IMR-90 (cell line): Measurements from ENCODE around the gene EPO. TPM values are rescaled to one million over a fixed set of nuclear protein-coding genes. Genes with fewer than 3 reads are reported as not detected.

ENCODE experiments used
- ATAC-seq: fragments of 200-7000 bp; cut with Tn5 transposase; 2 replicates; pipeline ENCODE4 v1.9.1; 2020; ENCODE audit warnings: low read depth, mild to moderate bottlenecking, moderate library complexity
- BruUV-seq: library from RNA; stranded (reverse); fragments of 400-500 nt; replicated peaks from 2 replicates; lab custom pipeline; 2021; lab: Mats Ljungman, UMichigan
- CTCF ChIA-PET: fragments of 300-600 bp; formaldehyde crosslinking; extraction: SDS; loops from one replicate; lab custom pipeline; 2021; ENCODE audit warnings: antibody characterized with exemption; lab: Yijun Ruan, JAX
- POLR2A ChIA-PET: fragments of 300-600 bp; sonication (Branson Sonifier 250); formaldehyde crosslinking; loops from one replicate; lab custom pipeline; 2022; ENCODE audit warnings: antibody characterized with exemption; ENCODE audit not compliant: unreplicated experiment; lab: Charles Lee
- DNase-seq: peaks from one replicate; pipeline ENCODE4 v3.0.0; 2013
- H2AFZ ChIP-seq: replicated peaks from 2 replicates; pipeline ENCODE3; 2013; ENCODE audit warnings: low read length, mild to moderate bottlenecking; ENCODE audit not compliant: poor library complexity
- H2AK5ac ChIP-seq: 2 replicates; pipeline ENCODE4 v1.6.1; 2013; ENCODE audit warnings: low read depth, low read length, inconsistent platforms
- H2AK9ac ChIP-seq: replicated peaks from 2 replicates; pipeline ENCODE3; 2013; ENCODE audit warnings: mild to moderate bottlenecking, low read depth, low read length, moderate library complexity; ENCODE audit not compliant: poor library complexity
- H2BK120ac ChIP-seq: 2 replicates; pipeline ENCODE4 v1.6.1; 2013; ENCODE audit warnings: low read depth, low read length, inconsistent platforms
- H2BK15ac ChIP-seq: 3 replicates; pipeline ENCODE4 v1.6.1; 2013; ENCODE audit warnings: low read depth, low read length, inconsistent platforms
- H2BK20ac ChIP-seq: 2 replicates; pipeline ENCODE4 v1.6.1; 2013; ENCODE audit warnings: low read depth, mild to moderate bottlenecking, inconsistent platforms, low read length, moderate library complexity
- H2BK5ac ChIP-seq: 2 replicates; pipeline ENCODE4 v1.6.1; 2013; ENCODE audit warnings: mild to moderate bottlenecking, low read depth, low read length, inconsistent platforms; ENCODE audit not compliant: poor library complexity, severe bottlenecking
- H3K14ac ChIP-seq: replicated peaks from 2 replicates; pipeline ENCODE4 v1.6.1; 2013; ENCODE audit warnings: low read depth, low read length, inconsistent platforms
- H3K18ac ChIP-seq: 2 replicates; pipeline ENCODE4 v1.6.1; 2013; ENCODE audit warnings: low read depth, low read length, control low read depth
- H3K23ac ChIP-seq: 2 replicates; pipeline ENCODE4 v1.6.1; 2013; ENCODE audit warnings: low read depth, low read length, inconsistent platforms
- H3K27ac ChIP-seq: 2 replicates; pipeline ENCODE4 v1.5.1; 2013; ENCODE audit warnings: mild to moderate bottlenecking, control low read depth, low read length; ENCODE audit not compliant: insufficient read depth
- H3K27me3 ChIP-seq: 2 replicates; pipeline ENCODE4 v1.6.1; 2013; ENCODE audit warnings: low read length; ENCODE audit not compliant: control insufficient read depth, insufficient read depth
- H3K36me3 ChIP-seq: 2 replicates; pipeline ENCODE4 v1.6.1; 2013; ENCODE audit warnings: low read length, mixed read lengths; ENCODE audit not compliant: control insufficient read depth, insufficient read depth
- H3K4ac ChIP-seq: 2 replicates; pipeline ENCODE4 v1.6.1; 2013; ENCODE audit warnings: low read depth, low read length, inconsistent platforms
- H3K4me1 ChIP-seq: 2 replicates; pipeline ENCODE4 v1.6.1; 2013; ENCODE audit warnings: low read length, mixed read lengths; ENCODE audit not compliant: control insufficient read depth, insufficient read depth
- H3K4me2 ChIP-seq: 2 replicates; pipeline ENCODE4 v1.6.1; 2013; ENCODE audit warnings: low read depth, mild to moderate bottlenecking, control low read depth, low read length, moderate library complexity
- H3K4me3 ChIP-seq: 2 replicates; pipeline ENCODE4 v1.5.1; 2013; ENCODE audit warnings: low read depth, mild to moderate bottlenecking, control low read depth, low read length, moderate library complexity; ENCODE audit not compliant: insufficient read depth
- H3K56ac ChIP-seq: 2 replicates; pipeline ENCODE4 v1.6.1; 2013; ENCODE audit warnings: low read length, inconsistent platforms; ENCODE audit not compliant: insufficient read depth; ENCODE audit errors: extremely low read depth
- H3K79me1 ChIP-seq, 2 experiments: 2 replicates each; pipeline ENCODE4 v1.6.1; 2013; ENCODE audit warnings: low read length in 2 of 2, inconsistent platforms in 1 of 2, low read depth in 1 of 2
- H3K9ac ChIP-seq: 2 replicates; pipeline ENCODE4 v1.6.1; 2013; ENCODE audit warnings: low read depth, low read length, control low read depth
- H3K9me1 ChIP-seq: 2 replicates; pipeline ENCODE4 v1.6.1; 2013; ENCODE audit warnings: low read length, inconsistent platforms; ENCODE audit not compliant: insufficient read depth
- H3K9me3 ChIP-seq: 2 replicates; pipeline ENCODE4 v1.6.1; 2013; ENCODE audit warnings: low read length; ENCODE audit not compliant: control insufficient read depth, insufficient read depth
- H4K20me1 ChIP-seq: 2 replicates; pipeline ENCODE4 v1.6.1; 2013; ENCODE audit warnings: low read length, inconsistent platforms; ENCODE audit not compliant: insufficient read depth
- H4K5ac ChIP-seq: 2 replicates; pipeline ENCODE4 v1.6.1; 2013; ENCODE audit warnings: mild to moderate bottlenecking, low read depth, low read length, control low read depth
- H4K8ac ChIP-seq, 2 experiments: 2 replicates each; pipeline ENCODE4 v1.6.1; 2013; ENCODE audit warnings: low read depth in 2 of 2, low read length in 2 of 2, control low read depth in 1 of 2, inconsistent platforms in 1 of 2
- H4K91ac ChIP-seq: 2 replicates; pipeline ENCODE4 v1.6.1; 2013; ENCODE audit warnings: low read depth, low read length, inconsistent platforms; ENCODE audit not compliant: insufficient read depth
- BHLHE40 ChIP-seq: fragments of 150-350 bp; IDR thresholded peaks from 2 replicates; pipeline ENCODE4 v1.6.1; 2016; ENCODE audit warnings: mild to moderate bottlenecking, low read depth, low read length
- CEBPB ChIP-seq: IDR thresholded peaks from 2 replicates; pipeline ENCODE4 v1.6.1; 2012; ENCODE audit warnings: low read depth, low read length, improper control_type of control experiment
- CHD1 ChIP-seq: IDR thresholded peaks from 2 replicates; pipeline ENCODE4 v1.6.1; 2012; ENCODE audit warnings: low read depth, low read length, improper control_type of control experiment
- CTCF ChIP-seq: conservative IDR thresholded peaks from 2 replicates; pipeline ENCODE4 v1.5.1; 2012; ENCODE audit warnings: mild to moderate bottlenecking, low read depth, low read length, improper control_type of control experiment
- ELK1 ChIP-seq: fragments of 150-350 bp; IDR thresholded peaks from 2 replicates; pipeline ENCODE4 v1.6.1; 2016; ENCODE audit warnings: low read depth, mild to moderate bottlenecking, low read length, moderate library complexity, borderline replicate concordance
- FOS ChIP-seq: fragments of 150-350 bp; IDR thresholded peaks from 2 replicates; pipeline ENCODE4 v1.6.1; 2016; ENCODE audit warnings: low read depth, low read length
- MAZ ChIP-seq: IDR thresholded peaks from 2 replicates; pipeline ENCODE4 v1.6.1; 2012; ENCODE audit warnings: low read depth, mild to moderate bottlenecking, low read length, improper control_type of control experiment, moderate library complexity, borderline replicate concordance
- MXI1 ChIP-seq: IDR thresholded peaks from 2 replicates; pipeline ENCODE4 v1.6.1; 2012; ENCODE audit warnings: low read depth, mild to moderate bottlenecking, low read length, moderate library complexity, borderline replicate concordance
- POLR2A ChIP-seq: IDR thresholded peaks from 2 replicates; pipeline ENCODE4 v1.6.1; 2012; ENCODE audit warnings: mild to moderate bottlenecking, low read depth, low read length
- RAD21 ChIP-seq: IDR thresholded peaks from 2 replicates; pipeline ENCODE4 v1.6.1; 2012; ENCODE audit warnings: low read length, improper control_type of control experiment
- RCOR1 ChIP-seq: IDR thresholded peaks from 2 replicates; pipeline ENCODE4 v1.6.1; 2012; ENCODE audit warnings: mild to moderate bottlenecking, low read length, improper control_type of control experiment; ENCODE audit not compliant: insufficient replicate concordance
- RFX5 ChIP-seq: IDR thresholded peaks from 2 replicates; pipeline ENCODE4 v1.8.0; 2012; ENCODE audit warnings: low read depth, mild to moderate bottlenecking, low read length, moderate library complexity
- SMC3 ChIP-seq: fragments of 150-350 bp; IDR thresholded peaks from 2 replicates; pipeline ENCODE4 v1.6.1; 2016; ENCODE audit warnings: low read depth, mild to moderate bottlenecking, antibody characterized with exemption, low read length, moderate library complexity
- USF2 ChIP-seq: fragments of 150-350 bp; IDR thresholded peaks from 2 replicates; pipeline ENCODE4 v1.6.1; 2017; ENCODE audit warnings: mild to moderate bottlenecking, antibody characterized with exemption, low read length, low read depth
- WGBS, 2 experiments: methylation state at CpG; one replicate each; pipeline versions ENCODE4 v1.1.5 to v1.1.7; 2013; ENCODE audit warnings: missing lambda C conversion rate in 2 of 2; ENCODE audit not compliant: insufficient read length in 1 of 2; ENCODE audit errors: extremely low coverage in 2 of 2; 5-methylcytosine and 5-hydroxymethylcytosine counted together
- dilution Hi-C: fragments of 300-500 bp; cut with HindIII; formaldehyde crosslinking; loops from one replicate; pipeline ENCODE4 v1.14.3; 2018; ENCODE audit warnings: low sequenced_read_pairs; ENCODE audit not compliant: unreplicated experiment
- in situ Hi-C: fragments of 300-500 bp; cut with MboI; formaldehyde crosslinking; loops from 3 replicates; pipeline ENCODE4 v1.14.3; 2019; ENCODE audit warnings: low sequenced_read_pairs, inconsistent platforms, mixed read lengths
- intact Hi-C: fragments of 100-400 bp; cut with micrococcal nuclease; formaldehyde crosslinking; loops from 2 replicates; pipeline ENCODE4 v1.10.0; 2022
- polyA plus RNA-seq, 3 experiments: library from polyadenylated mRNA; depleted of rRNA; stranded (reverse); fragments of >200 nt; gene quantifications; 2 replicates each; pipeline ENCODE4 v1.2.3, GENCODE V29; 2012; ENCODE audit warnings: low replicate concordance in 1 of 3
- total RNA-seq: library from RNA; depleted of rRNA; stranded (reverse); fragments of >200 nt; gene quantifications from 2 replicates; pipeline ENCODE4 v1.2.3, GENCODE V29; 2012

The EPO gene
- total and polyA plus RNA-seq, 2 of the 4 experiments (the other 2 are of a cell fraction): not detected

GRCh38 chr7:100676501-100677306 is 43.6 kb upstream of the EPO start:
- peak overlapping the region; percentile 84 for H3K27ac ChIP-seq
- H3K79me1 ChIP-seq: peaks cover 13 to 50% of the 10 kb centered on the region in 2 experiments
- ATAC-seq: no peak
- ChIA-PET POLR2A (interaction anchor here (0.5 to 0.6 kb wide), 2 partner anchors 11 to 116 kb away, joined by 7 to 19 read pairs; no protein-coding TSS in a partner anchor), CTCF (interaction anchor here (1.5 kb wide), 1 partner anchor 15 kb away, joined by 5 read pairs; no protein-coding TSS in a partner anchor)
- peaks cover 51% of the 10 kb centered on the region for H4K20me1 ChIP-seq
- H3K36me3 ChIP-seq: peaks cover 46% of the 10 kb centered on the region
- H2BK20ac ChIP-seq: no peak overlapping the region
- DNase-seq: no peak
- H3K14ac ChIP-seq: no peak overlapping the region
- dilution Hi-C loops: no loop called here
- H3K9me1 ChIP-seq: no peaks in the 10 kb centered on the region
- H3K4me1 ChIP-seq: peaks cover 4% of the 10 kb centered on the region
- no peak overlapping the region for H2BK15ac ChIP-seq
- H2AFZ ChIP-seq: no peak overlapping the region
- no peaks in the 10 kb centered on the region for H3K9me3 ChIP-seq
- no peaks in the 10 kb centered on the region for H3K27me3 ChIP-seq
- BruUV-seq: no TSS peak
- intact Hi-C loops: no loop called here
- in situ Hi-C loops: loop anchor here (10.0 kb wide), 1 partner anchor 202 kb away; the partner anchor contains the start of gene TSC22D4
- H2BK120ac ChIP-seq: no peak overlapping the region
- H3K4me3 ChIP-seq: peak overlapping the region; percentile 85; the same call in 1 of the 2 replicates
- WGBS, 2 experiments: 87% methylated on average over 19 of the region's 23 CpGs; no CpG with 5 or more reads in 1 of the 2 experiments
- H4K8ac ChIP-seq: no peak overlapping the region
- H3K23ac ChIP-seq: no peak overlapping the region; the same call in 1 of the 2 replicates
- no peak overlapping the region for H2AK9ac ChIP-seq
- H3K4ac ChIP-seq: no peak overlapping the region
- H3K9ac ChIP-seq: peak overlapping the region; percentile 83
- no peak overlapping the region for H3K56ac ChIP-seq
- peak overlapping the region; percentile 75; the same call in 1 of the 2 replicates for H3K4me2 ChIP-seq
- peak overlapping the region; percentile 64; the same call in 1 of the 2 replicates for H2AK5ac ChIP-seq
- peak overlapping the region; percentile 46 for H2BK5ac ChIP-seq
- no peak overlapping the region for H3K18ac ChIP-seq
- no peak overlapping the region for H4K5ac ChIP-seq
- H4K91ac ChIP-seq: 0 out of 2 replicates have a peak overlapping the region, but pooled peaks have one; percentile 73
- no peak for TF ChIP-seq RCOR1
- no peak for TF ChIP-seq RAD21
- no peak for TF ChIP-seq MXI1
- TF ChIP-seq SMC3: no peak
- no peak for TF ChIP-seq CEBPB
- TF ChIP-seq CTCF: no peak
- TF ChIP-seq FOS: no peak
- TF ChIP-seq POLR2A: no peak
- no peak for TF ChIP-seq RFX5
- TF ChIP-seq CHD1: no peak
- TF ChIP-seq USF2: no peak
- no peak for TF ChIP-seq MAZ
- TF ChIP-seq BHLHE40: no peak
- TF ChIP-seq ELK1: no peak
